Liver (tissue), 3 donors: ENCODE results near the gene WNT2B.
"Not testable (repeated sequence)": the region's sequence is repeated elsewhere in the genome, so short reads cannot be mapped to it uniquely, and the experiment has no call there.

Source experiments
- JUND ChIP-seq, 2 donors: IDR thresholded peaks; 2 replicates each; pipeline ENCODE4 v1.6.1; 2016; ENCODE audit warnings: antibody characterized with exemption in 2 of 2
- RAD21 ChIP-seq, 2 donors: IDR thresholded peaks; 2 replicates each; pipeline ENCODE4 v1.6.1; 2016; ENCODE audit warnings: antibody characterized with exemption in 2 of 2, mild to moderate bottlenecking in 2 of 2
- SP1 ChIP-seq: IDR thresholded peaks from 2 replicates; pipeline ENCODE4 v1.6.1; 2018; ENCODE audit warnings: antibody characterized with exemption, mild to moderate bottlenecking
- TAF1 ChIP-seq: conservative IDR thresholded peaks from 2 replicates; pipeline ENCODE4 v1.6.1; 2016; ENCODE audit warnings: antibody characterized with exemption, mild to moderate bottlenecking
- YY1 ChIP-seq: IDR thresholded peaks from 2 replicates; pipeline ENCODE4 v1.6.1; 2016; ENCODE audit warnings: antibody characterized with exemption, mild to moderate bottlenecking
- TF ChIP-seq, protein P1 (sequence below): fragments of 150-350 bp; IDR thresholded peaks from 2 replicates; pipeline ENCODE4 v1.5.1; 2017; ENCODE audit warnings: improper control_type of control experiment, low read depth, low read length; ENCODE audit not compliant: missing input control
- TF ChIP-seq, protein P2 (sequence below): IDR thresholded peaks from 2 replicates; pipeline ENCODE4 v1.6.1; 2016; ENCODE audit warnings: antibody characterized with exemption, mild to moderate bottlenecking
- TF ChIP-seq, protein P3 (sequence below): IDR thresholded peaks from 2 replicates; pipeline ENCODE4 v1.6.1; 2016; ENCODE audit warnings: antibody characterized with exemption
- TF ChIP-seq, protein P4 (sequence below): IDR thresholded peaks from 2 replicates; pipeline ENCODE4 v1.6.1; 2016; ENCODE audit warnings: antibody characterized with exemption
- donor health status: healthy.
- donor health status: healthy.

DNA sequence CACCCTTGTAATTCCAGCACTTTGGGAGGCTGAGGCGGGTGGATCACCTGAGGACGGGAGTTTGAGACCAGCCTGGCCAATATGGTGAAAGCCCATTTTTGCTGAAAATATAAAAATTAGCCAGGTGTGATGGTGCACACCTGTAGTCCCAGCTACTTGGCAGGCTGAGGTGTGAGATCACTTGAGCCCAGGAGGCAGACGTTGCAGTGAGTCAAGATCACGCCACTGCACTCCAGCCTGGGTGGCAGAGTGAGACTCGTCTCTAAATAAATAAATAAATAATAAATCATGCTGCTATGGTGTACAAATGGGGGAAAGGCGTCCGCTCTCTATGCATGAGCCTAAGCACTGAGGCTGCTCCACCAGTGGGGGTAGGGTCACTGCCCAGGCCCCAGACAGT is 38.4 kb upstream of the WNT2B start:
- TF ChIP-seq, protein P1, sequence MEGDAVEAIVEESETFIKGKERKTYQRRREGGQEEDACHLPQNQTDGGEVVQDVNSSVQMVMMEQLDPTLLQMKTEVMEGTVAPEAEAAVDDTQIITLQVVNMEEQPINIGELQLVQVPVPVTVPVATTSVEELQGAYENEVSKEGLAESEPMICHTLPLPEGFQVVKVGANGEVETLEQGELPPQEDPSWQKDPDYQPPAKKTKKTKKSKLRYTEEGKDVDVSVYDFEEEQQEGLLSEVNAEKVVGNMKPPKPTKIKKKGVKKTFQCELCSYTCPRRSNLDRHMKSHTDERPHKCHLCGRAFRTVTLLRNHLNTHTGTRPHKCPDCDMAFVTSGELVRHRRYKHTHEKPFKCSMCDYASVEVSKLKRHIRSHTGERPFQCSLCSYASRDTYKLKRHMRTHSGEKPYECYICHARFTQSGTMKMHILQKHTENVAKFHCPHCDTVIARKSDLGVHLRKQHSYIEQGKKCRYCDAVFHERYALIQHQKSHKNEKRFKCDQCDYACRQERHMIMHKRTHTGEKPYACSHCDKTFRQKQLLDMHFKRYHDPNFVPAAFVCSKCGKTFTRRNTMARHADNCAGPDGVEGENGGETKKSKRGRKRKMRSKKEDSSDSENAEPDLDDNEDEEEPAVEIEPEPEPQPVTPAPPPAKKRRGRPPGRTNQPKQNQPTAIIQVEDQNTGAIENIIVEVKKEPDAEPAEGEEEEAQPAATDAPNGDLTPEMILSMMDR: not testable (repeated sequence)
- TF ChIP-seq, protein P2, sequence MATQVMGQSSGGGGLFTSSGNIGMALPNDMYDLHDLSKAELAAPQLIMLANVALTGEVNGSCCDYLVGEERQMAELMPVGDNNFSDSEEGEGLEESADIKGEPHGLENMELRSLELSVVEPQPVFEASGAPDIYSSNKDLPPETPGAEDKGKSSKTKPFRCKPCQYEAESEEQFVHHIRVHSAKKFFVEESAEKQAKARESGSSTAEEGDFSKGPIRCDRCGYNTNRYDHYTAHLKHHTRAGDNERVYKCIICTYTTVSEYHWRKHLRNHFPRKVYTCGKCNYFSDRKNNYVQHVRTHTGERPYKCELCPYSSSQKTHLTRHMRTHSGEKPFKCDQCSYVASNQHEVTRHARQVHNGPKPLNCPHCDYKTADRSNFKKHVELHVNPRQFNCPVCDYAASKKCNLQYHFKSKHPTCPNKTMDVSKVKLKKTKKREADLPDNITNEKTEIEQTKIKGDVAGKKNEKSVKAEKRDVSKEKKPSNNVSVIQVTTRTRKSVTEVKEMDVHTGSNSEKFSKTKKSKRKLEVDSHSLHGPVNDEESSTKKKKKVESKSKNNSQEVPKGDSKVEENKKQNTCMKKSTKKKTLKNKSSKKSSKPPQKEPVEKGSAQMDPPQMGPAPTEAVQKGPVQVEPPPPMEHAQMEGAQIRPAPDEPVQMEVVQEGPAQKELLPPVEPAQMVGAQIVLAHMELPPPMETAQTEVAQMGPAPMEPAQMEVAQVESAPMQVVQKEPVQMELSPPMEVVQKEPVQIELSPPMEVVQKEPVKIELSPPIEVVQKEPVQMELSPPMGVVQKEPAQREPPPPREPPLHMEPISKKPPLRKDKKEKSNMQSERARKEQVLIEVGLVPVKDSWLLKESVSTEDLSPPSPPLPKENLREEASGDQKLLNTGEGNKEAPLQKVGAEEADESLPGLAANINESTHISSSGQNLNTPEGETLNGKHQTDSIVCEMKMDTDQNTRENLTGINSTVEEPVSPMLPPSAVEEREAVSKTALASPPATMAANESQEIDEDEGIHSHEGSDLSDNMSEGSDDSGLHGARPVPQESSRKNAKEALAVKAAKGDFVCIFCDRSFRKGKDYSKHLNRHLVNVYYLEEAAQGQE: not testable (repeated sequence)
- TF ChIP-seq, protein P3, sequence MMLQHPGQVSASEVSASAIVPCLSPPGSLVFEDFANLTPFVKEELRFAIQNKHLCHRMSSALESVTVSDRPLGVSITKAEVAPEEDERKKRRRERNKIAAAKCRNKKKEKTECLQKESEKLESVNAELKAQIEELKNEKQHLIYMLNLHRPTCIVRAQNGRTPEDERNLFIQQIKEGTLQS: not testable (repeated sequence)
- TF ChIP-seq, protein P4, sequence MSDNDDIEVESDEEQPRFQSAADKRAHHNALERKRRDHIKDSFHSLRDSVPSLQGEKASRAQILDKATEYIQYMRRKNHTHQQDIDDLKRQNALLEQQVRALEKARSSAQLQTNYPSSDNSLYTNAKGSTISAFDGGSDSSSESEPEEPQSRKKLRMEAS: not testable (repeated sequence)
- not testable (repeated sequence) for TF ChIP-seq RAD21 (IDR thresholded peaks at IDR 0.05); TAF1; YY1; JUND (IDR thresholded peaks at IDR 0.05); SP1
